HCEC 1CT (cell line): ENCODE measurements around the gene TRPM4.
"Not testable (repeated sequence)": the region's sequence is repeated elsewhere in the genome, so short reads cannot be mapped to it uniquely, and the experiment has no call there.

Experiments used
- DNase-seq: peaks from one replicate; pipeline ENCODE4 v3.0.0-alpha.2; 2017

Gene TRPM4

DNA sequence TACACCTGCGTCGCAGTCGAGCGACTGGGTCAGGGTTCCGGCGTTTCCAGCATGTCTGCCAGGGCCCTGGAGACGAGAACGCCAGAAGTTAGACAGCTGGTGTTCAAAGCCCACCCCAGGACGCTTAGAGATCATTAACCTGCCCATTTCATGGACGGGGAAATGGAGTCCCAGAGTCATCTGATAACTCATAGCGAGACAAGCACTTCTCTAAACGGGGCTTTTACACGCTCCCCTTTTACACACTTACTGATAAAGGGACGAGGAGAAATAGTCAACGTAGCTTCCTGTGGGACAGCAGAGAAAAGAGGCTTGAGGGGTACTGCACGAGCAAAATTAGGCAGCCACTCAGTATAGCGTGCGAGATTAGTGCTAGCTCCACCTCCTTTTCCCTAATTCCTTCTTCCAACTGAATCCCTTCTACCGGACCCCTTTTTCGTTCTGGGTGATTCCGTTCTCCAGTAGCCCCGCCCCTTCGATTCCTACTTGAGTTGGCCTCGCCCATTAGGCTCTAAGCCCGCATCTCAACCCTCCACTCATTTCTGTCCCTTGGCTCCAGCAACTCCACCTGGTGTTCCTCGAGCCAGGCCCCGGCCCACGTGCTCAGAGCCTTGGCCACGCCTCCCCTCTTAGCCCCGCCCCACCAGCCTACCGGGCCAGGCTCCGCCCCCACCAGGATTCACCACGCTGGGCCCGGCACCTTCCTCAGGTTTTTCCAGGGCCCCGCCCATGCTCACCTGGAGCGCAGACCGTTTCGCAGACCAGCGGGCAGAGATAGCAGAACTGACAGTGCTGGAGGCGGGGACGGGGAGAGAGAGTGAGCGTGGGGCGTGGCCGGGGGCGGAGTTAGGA is 6.1 kb upstream of the TRPM4 start:
- peak; percentile 23 for DNase-seq

DNA sequence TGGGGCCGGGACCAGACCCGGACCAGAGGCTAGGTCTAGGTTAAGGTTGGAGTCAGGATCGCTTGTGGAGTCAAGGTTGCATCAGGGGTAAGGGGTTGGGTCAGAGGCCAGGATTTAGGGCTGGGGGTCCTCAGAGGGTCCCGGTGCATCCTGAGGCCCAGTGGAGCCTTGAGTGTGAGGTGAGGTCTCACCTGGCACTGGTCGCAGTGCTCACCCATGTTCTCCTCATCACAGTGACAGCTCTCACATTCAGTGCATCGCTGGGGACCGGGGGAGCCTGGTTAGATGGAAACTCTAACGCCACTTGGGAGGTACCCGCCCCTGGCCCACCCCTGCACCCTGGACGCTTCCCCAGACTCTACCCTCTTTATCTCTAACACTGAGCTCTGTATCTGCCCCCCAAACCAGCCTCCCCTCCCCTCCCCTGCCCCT is 5.5 kb upstream of the TRPM4 start:
- no peak for DNase-seq

DNA sequence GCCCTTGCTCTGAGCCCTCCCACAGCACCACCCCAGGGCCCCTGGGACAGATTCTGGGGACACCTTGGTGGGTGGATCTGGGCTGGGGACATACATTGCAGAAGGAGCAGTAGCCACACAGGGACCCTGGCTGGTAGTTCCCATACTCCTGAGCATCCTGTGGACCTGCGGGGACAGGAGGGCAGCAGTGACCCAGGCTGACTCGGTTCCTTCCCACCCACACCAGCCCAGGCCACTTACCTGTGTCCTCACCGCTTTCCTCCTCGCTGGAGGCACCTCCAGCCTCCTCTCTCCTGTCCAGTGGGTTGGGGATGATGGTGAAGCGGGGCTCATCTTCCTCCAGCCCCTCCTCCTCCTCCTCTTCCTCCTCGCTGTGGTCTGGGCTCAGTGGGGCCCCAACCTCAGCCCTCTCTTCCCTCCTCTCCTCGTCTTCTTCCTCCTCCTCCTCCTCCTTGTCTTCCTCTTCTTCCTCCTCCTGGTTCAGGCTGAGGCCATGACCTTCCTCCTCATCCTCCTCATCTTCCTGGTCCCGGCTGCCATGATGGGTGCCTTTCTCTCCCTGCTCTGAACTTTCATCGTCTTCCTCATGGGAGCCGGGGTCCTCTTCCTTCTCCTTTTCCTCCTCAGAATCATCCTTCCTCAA is 4.3 kb upstream of the TRPM4 start:
- no peak for DNase-seq

GRCh38 chr19:49154279-49154678 is 3.3 kb upstream of the TRPM4 start:
- no peak for DNase-seq

DNA sequence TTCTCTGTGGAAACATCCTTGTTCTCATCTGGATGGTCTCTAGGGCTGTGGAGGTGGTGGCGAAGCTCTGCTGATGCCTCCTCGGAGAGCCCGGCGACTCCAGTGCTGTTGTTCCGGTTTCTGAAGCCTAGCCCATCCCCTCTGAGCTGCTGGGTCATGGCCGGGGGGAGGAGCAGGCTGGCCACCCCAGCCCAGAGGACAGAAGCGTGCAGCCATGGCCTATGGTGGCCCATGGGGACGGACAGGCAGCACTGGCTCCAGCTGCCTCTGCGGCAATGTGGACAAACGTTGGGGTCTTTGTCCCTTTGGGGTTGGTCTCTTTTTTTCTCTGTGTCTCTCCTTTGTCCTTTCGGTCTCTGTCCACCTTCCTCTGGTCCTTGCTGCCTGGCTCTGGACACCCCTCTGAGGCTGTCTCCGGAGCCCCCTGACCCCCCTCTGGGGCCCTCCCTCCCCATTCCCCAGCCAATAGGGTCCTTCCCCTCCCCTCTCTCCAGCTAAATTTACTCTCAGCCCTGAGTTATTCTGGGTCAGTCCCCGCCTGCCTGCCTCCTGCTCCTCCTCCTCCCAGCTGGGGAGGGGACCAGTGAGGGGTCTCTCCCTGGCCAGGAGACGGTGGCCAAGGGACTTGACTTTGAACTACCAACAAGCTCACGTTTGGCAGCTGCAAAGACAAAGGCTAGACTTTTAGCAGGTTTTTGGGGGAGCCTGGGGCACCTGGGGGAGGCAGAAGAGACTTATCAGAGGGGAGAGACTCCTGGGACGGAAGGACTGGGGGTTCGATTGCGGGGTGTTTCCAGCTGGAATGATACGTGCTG is 2.4 kb upstream of the TRPM4 start, which contains the start of gene HRC:
Gene HRC (minus strand): TSS at position 392 of the 815 bp plus-strand sequence. CDS start 159 bp downstream, at position 233.
- DNase-seq = no peak

DNA sequence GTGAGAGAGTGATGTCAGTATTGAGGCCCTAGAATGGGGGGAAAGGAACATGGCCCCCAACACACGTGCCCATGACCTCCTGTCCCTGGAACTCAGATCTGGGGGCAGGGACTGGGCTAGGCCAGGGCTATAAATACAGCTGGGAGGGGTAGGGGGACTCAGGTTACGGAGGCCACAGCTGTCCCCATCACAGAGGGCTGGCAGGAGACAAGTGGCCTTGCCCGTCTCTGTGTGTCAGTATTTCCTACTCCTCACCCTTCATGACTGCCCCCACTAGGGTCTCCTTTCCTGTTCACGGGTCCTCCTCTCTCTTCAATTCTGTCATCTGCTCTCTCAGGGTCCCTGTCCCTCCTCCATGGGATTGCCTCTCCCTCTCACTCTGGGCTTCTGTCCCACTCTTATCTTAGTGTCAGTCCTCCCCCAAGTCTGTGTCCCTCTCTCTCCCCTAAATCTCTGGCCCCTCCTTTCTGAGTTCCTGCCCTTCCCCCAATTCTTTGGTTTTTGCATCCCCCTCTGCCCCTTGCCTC is 1.7 kb upstream of the TRPM4 start:
- no peak for DNase-seq

DNA sequence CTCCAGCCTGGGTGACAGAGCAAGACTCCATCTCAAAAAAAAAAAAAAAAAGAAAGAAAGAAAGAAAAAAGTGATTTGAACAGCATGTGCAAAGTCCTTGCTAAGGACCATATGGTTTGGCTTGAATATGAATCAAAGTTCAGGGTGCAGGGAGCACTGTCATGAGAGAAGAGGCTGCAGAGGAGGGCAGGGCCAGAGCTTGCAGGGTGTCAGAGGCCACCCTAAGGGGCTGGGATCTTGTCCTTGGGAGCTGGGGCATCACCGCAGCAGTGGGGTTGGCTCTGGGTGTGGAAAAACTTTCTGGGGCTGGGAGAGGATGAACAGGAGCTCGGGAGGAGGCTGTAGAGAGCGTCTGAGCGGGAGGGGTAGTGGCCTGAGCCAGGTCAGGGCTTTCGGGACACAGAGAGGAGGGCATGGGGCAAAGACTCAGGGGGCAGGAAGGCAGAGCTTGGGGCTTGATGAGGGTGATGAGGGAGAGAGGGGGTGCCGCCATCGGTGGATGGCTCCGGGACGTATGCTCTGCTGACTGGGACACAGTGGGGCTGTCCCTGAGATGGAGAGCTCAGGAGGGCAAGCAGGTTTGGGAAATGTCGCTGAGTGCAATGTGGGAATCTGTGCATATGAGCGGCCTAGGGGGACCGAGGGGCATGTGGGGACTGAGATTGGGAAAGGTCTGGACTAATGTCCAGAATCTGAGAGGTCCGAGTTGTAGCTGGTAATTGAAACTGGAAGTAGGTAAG is 3.0 kb downstream of the TRPM4 start:
- no peak for DNase-seq

DNA sequence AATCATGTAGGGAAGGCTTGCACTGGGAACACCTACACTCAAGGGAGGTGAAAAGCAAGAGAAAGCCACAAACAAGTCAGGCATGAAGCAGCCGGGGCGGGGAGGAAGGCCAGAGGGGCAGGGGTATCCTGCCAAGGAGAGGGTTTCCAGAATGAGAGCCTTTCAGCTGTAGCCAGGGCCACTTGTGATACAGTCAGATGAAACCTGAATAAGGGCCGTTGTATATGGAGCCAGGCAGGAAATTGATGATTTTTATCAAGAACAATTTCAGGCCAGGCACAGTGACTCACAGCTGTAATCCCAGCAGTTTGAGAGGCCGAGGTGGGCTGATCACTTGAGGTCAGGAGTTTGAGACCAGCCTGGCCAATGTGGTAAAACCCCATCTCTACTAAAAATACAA is 4.4 kb downstream of the TRPM4 start:
- peak; percentile 22 for DNase-seq

- no peak for DNase-seq
These were observed 7.6 kb downstream of the TRPM4 start for GRCh38 chr19:49165111-49165750.

- no peak for DNase-seq
These were observed 8.3 kb downstream of the TRPM4 start for GRCh38 chr19:49165865-49166301.

DNA sequence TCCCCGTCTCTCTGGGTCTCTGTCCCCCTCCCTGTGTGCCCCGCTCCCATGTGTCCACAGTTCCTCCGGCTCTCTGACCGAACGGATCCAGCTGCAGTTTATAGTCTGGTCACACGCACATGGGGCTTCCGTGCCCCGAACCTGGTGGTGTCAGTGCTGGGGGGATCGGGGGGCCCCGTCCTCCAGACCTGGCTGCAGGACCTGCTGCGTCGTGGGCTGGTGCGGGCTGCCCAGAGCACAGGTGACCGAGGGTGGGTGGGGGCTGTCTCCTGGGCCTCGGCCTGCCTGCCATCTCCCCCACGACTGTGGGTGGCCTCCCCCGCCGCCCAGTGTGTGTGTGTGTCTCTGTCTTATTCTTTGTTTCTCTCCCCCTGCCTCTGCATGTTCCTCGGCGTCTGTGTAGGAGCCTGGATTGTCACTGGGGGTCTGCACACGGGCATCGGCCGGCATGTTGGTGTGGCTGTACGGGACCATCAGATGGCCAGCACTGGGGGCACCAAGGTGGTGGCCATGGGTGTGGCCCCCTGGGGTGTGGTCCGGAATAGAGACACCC is 10.3 kb downstream of the TRPM4 start:
- DNase-seq = no peak

GRCh38 chr19:49168421-49168820 is 10.8 kb downstream of the TRPM4 start:
- no peak for DNase-seq

DNA sequence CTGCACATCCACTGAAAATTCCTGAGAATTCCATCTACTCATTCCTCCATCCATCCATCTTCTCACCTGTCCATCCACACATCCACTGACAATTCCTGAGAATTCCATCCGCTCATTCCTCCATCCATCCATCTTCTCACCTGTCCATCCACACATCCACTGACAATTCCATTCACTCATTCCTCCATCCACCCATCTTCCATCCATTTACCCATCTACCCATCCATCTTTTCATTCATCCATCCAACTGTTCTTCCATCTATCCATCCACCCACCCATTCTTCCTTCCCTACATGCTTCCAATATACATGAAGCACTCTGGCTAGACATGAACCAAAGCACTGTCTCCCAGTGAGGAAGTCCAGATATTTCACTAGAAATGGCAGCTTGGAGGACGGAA is 15.6 kb downstream of the TRPM4 start:
- DNase-seq = no peak

DNA sequence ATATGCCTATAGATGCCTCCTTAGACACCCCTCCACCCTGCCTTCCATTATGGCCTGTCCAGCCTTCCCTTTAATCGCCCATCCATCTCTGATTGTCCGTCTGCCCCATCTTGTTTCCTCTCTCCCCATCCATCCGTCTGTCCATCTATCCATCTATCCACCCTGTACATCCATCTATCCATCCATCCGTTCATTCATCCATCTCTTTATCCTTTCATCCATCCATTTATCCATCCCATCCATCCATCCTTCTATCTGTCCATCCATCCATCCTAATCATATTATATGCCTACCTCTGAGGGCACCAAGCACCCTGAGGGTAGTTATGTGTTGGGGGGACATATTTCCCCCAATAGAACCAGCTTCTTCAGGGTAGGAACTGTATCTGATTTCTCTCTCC is 23.1 kb downstream of the TRPM4 start:
- DNase-seq = no peak

DNA sequence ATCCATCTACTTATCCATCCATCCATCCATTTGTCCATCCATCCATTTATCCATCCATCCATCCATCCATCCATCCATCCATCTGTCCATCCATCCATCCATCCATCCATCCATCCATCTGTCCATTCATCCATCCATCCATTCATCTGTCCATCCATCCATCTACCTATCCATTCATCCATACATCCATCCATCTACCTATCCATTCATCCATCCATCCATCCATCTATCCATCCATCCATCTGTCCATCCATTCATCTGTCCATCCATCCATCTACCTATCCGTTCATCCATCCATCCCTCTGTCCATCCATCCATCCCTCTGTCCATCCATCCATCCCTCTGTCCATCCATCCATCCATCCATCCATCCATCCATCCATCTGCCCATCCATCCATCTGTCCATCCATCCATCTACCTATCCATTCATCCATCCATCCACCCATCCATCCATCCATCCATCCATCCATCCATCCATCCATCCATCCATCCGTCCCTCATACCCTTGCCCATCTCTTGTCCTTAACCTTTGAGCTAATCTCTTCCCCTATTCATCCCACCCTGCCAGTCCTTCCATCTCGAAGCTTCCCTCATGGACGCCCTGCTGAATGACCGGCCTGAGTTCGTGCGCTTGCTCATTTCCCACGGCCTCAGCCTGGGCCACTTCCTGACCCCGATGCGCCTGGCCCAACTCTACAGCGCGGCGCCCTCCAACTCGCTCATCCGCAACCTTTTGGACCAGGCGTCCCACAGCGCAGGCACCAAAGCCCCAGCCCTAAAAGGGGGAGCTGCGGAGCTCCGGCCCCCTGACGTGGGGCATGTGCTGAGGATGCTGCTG is 24.6 kb downstream of the TRPM4 start:
- DNase-seq = not testable (repeated sequence)

DNA sequence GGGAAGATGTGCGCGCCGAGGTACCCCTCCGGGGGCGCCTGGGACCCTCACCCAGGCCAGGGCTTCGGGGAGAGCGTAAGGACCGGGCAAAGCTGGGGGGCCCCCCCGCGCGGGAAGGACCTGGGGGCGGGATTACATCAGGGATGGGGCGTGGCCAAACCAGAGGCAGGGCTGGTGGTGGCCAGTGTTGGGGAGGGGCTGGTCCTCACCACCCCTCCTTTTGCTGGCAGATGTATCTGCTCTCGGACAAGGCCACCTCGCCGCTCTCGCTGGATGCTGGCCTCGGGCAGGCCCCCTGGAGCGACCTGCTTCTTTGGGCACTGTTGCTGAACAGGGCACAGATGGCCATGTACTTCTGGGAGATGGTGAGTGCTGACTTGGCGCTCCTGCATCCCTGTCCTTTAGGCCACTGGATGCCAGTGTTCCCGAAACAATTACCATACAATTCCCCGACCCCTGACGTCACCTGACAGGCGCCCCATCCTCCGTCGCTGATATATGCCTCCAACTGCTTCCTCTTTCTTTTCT is 25.3 kb downstream of the TRPM4 start:
- no peak for DNase-seq

DNA sequence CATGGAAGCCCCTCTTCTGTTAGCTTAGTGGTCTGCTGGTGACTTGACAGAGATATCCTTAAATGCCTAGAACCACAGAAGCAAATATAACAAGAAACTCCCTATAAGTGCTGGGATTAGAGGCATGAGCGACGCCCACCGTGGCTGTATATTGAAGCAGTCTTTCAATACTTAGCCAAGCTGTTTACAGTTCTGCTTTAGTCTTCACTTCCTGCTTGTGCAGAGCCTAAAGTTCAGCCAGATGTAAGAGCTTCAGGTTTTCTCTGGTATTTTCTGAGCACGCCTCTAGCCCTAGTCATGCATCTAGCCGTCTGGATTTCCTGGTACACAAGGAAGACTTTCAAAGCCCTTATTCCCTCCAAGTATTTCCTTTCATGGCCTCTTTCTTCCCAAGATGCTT is 28.5 kb downstream of the TRPM4 start:
- no peak for DNase-seq

DNA sequence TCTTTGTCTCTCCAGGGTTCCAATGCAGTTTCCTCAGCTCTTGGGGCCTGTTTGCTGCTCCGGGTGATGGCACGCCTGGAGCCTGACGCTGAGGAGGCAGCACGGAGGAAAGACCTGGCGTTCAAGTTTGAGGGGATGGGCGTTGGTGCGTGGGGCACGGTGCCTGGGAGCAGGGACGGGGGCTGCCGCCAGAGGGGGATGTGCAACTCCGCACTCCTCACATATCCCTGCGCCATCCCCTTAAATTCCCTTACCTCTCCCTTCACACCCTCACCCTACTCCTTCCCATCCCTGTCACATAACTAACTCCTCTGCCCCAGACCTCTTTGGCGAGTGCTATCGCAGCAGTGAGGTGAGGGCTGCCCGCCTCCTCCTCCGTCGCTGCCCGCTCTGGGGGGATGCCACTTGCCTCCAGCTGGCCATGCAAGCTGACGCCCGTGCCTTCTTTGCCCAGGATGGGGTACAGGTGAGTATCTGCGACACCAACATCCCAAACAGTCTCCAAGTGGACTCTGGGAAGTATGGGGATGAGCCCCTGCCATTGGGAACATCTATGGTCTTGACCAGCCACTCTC is 31.1 kb downstream of the TRPM4 start:
- no peak for DNase-seq

DNA sequence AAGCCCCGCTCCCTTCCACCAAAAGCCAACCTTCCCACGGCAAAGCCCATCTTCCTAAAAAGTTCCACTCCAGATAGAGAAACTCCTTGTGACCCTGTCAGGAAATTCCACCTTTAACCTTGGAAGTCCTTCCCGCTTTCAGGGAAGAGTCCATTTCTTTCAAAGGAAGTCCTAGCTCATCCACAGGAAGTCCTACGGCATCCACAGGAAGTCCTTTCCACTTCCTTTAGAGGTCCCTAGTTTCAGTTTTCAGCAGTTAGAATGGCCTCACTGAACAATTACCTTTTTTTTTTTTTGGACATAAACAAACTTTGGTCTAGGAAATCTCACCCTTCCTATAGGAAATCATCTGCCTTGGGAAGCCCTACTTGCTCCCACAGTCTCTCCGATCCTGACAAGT is 31.7 kb downstream of the TRPM4 start:
- no peak for DNase-seq

DNA sequence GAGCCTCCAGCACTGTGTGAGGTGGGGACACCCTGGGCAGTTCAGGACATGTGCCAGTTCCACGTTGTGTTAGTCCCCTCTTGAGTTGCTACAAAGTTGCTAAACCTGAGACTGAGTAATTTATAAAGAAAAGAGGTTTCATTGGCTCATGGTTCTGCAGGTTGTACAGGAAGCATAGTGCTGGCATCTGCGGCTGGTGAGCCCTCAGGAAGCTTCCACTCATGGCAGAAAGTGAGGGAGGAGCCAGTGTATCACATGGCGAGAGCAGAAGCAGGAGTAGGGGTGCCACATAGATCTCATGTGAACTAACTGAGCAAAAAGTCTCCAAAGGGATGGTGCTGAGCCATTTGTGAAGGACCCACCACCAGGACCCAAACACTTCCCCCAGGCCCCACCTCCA is 33.2 kb downstream of the TRPM4 start:
- DNase-seq = no peak
